CD4-positive, CD25-positive, alpha-beta regulatory T cell (primary cell): ENCODE measurements around the gene TOM1. TPM values are rescaled to one million over a fixed set of nuclear protein-coding genes. Genes with fewer than 3 reads are reported as not detected.
"Not testable (repeated sequence)": the region's sequence is repeated elsewhere in the genome, so short reads cannot be mapped to it uniquely, and the experiment has no call there.

Source experiments
- ATAC-seq, 2 donors: fragments of 150-1000 bp; cut with Tn5 transposase; one replicate each; pipeline ENCODE4 v1.10.0; 2021; ENCODE audit warnings: low read depth in 2 of 2, moderate number of reproducible peaks in 2 of 2, moderate library complexity in 1 of 2
- DNase-seq, 3 donors: peaks; one replicate each; pipeline versions ENCODE4 v3.0.0 to v3.0.0-alpha.2; 2012 to 2022; ENCODE audit warnings: mixed read lengths in 1 of 3
- H3K27ac ChIP-seq: one replicate; pipeline ENCODE4 v1.7.0; 2013; ENCODE audit warnings: mild to moderate bottlenecking, low read length; ENCODE audit not compliant: insufficient read depth, poor library complexity, severe bottlenecking
- H3K27me3 ChIP-seq: one replicate; pipeline ENCODE4 v1.7.0; 2013; ENCODE audit warnings: low read length; ENCODE audit not compliant: control insufficient read depth, insufficient read depth
- H3K36me3 ChIP-seq: one replicate; pipeline ENCODE4 v1.7.0; 2013; ENCODE audit warnings: mild to moderate bottlenecking, low read length, moderate library complexity; ENCODE audit not compliant: control insufficient read depth, insufficient read depth
- H3K4me1 ChIP-seq: 2 replicates; pipeline ENCODE4 v1.7.0; 2013; ENCODE audit warnings: mild to moderate bottlenecking, low read length; ENCODE audit not compliant: insufficient read depth, control insufficient read depth, poor library complexity, severe bottlenecking
- H3K4me3 ChIP-seq: one replicate; pipeline ENCODE4 v1.7.0; 2013; ENCODE audit warnings: low read depth, mild to moderate bottlenecking, low read length, moderate library complexity
- H3K9me3 ChIP-seq, 2 experiments: 1 replicate in 1 of 2; 2 replicates in 1 of 2; pipeline ENCODE4 v1.7.0; 2013; ENCODE audit warnings: low read length in 2 of 2, mild to moderate bottlenecking in 1 of 2, moderate library complexity in 1 of 2; ENCODE audit not compliant: control insufficient read depth in 2 of 2
- H3K27ac Mint-ChIP-seq, 3 donors: one replicate each; pipeline ENCODE4 v1.8.0; 2020 to 2022; ENCODE audit warnings: mild to moderate bottlenecking in 3 of 3, mixed read lengths in 3 of 3, moderate library complexity in 2 of 3
- H3K27me3 Mint-ChIP-seq: one replicate; pipeline ENCODE4 v1.8.0; 2022; ENCODE audit warnings: mild to moderate bottlenecking, mixed read lengths
- H3K36me3 Mint-ChIP-seq: one replicate; pipeline ENCODE4 v1.8.0; 2020; ENCODE audit warnings: mixed read lengths
- H3K4me1 Mint-ChIP-seq, 4 donors: one replicate each; pipeline ENCODE4 v1.8.0; 2020 to 2022; ENCODE audit warnings: mixed read lengths in 4 of 4, mild to moderate bottlenecking in 1 of 4
- H3K4me3 Mint-ChIP-seq, 4 donors: one replicate each; pipeline ENCODE4 v1.8.0; 2020 to 2022; ENCODE audit warnings: mild to moderate bottlenecking in 4 of 4, mixed read lengths in 4 of 4, moderate library complexity in 3 of 4
- H3K9me3 Mint-ChIP-seq, 7 donors: one replicate each; pipeline ENCODE4 v1.8.0; 2020 to 2022; ENCODE audit warnings: mixed read lengths in 7 of 7, mild to moderate bottlenecking in 3 of 7, moderate library complexity in 2 of 7
- polyA plus RNA-seq, 4 donors: library from polyadenylated mRNA; unstranded; fragments of 300-500 nt; fragmentation: Illumina TruSeq; gene quantifications; one replicate each; pipeline ENCODE4 v1.2.3, GENCODE V29; 2021
- total RNA-seq: library from RNA; stranded (reverse); gene quantifications from one replicate; pipeline ENCODE4 v1.2.3, GENCODE V29; 2022

Gene TOM1
- total and polyA plus RNA-seq, 5 donors from 2014 or later, result 54.8 to 194 (median 71.6) TPM

GRCh38 chr22:35390933-35391332 is 91.2 kb downstream of the TOM1 start:
- Histone ChIP-seq H3K36me3 (no peaks in the 10 kb centered on the region), H3K27ac (no peak overlapping the region), H3K4me3 (no peak overlapping the region), H3K4me1 (peaks cover 4% of the 10 kb centered on the region), H3K27me3 (no peaks in the 10 kb centered on the region), H3K9me3 (no peaks in the 10 kb centered on the region)
- H3K4me3 Mint-ChIP-seq, result peak overlapping the region in 1 of 4 donors; percentile 27
- no peak for ATAC-seq
- no peaks in the 10 kb centered on the region for H3K36me3 Mint-ChIP-seq
- H3K27me3 Mint-ChIP-seq, result peaks cover 6% of the 10 kb centered on the region
- H3K27ac Mint-ChIP-seq, result no peak overlapping the region
- H3K4me1 Mint-ChIP-seq, result peaks cover 0 to 9% (median 2%) of the 10 kb centered on the region in 4 donors
- no peaks in the 10 kb centered on the region for H3K9me3 Mint-ChIP-seq
- no peak for DNase-seq

- Mint-ChIP-seq H3K27ac (no peak overlapping the region), H3K4me1 (peaks cover 0 to 9% (median 2%) of the 10 kb centered on the region in 4 donors), H3K27me3 (peaks cover 6% of the 10 kb centered on the region), H3K36me3 (no peaks in the 10 kb centered on the region), H3K4me3 (no peak overlapping the region), H3K9me3 (peaks cover 0 to 1% (median 0%) of the 10 kb centered on the region in 7 donors)
- peak in 1 of 3 donors; percentile 55 for DNase-seq
- no peaks in the 10 kb centered on the region for H3K9me3 ChIP-seq
- no peak for ATAC-seq
- H3K4me1 ChIP-seq, result peaks cover 4% of the 10 kb centered on the region
- H3K4me3 ChIP-seq, result no peak overlapping the region
- no peaks in the 10 kb centered on the region for H3K36me3 ChIP-seq
- no peaks in the 10 kb centered on the region for H3K27me3 ChIP-seq
- no peak overlapping the region for H3K27ac ChIP-seq
Observed at GRCh38 chr22:35392357-35392756, 92.7 kb downstream of the TOM1 start.

- H3K36me3 Mint-ChIP-seq, result no peaks in the 10 kb centered on the region
- Histone ChIP-seq H3K36me3 (no peaks in the 10 kb centered on the region), H3K9me3 (no peaks in the 10 kb centered on the region), H3K27me3 (no peaks in the 10 kb centered on the region), H3K4me1 (peaks cover 4% of the 10 kb centered on the region), H3K4me3 (no peak overlapping the region), H3K27ac (peak overlapping the region; percentile 18)
- H3K9me3 Mint-ChIP-seq, result peaks cover 0 to 2% (median 0%) of the 10 kb centered on the region in 7 donors
- ATAC-seq, result no peak
- H3K4me3 Mint-ChIP-seq, result peak overlapping the region in 2 of 4 donors; percentile 23 to 36
- no peak for DNase-seq
- peak overlapping the region; percentile 55 to 77 (median 70) for H3K27ac Mint-ChIP-seq
- peaks cover 0 to 9% (median 2%) of the 10 kb centered on the region in 4 donors for H3K4me1 Mint-ChIP-seq
- peaks cover 6% of the 10 kb centered on the region for H3K27me3 Mint-ChIP-seq
Observed at GRCh38 chr22:35393116-35394010, 93.7 kb downstream of the TOM1 start.

- ATAC-seq (no peak), DNase-seq (no peak)
- Histone ChIP-seq H3K27me3 (no peaks in the 10 kb centered on the region), H3K4me3 (no peak overlapping the region), H3K9me3 (no peaks in the 10 kb centered on the region), H3K4me1 (peaks cover 5% of the 10 kb centered on the region), H3K27ac (peak overlapping the region; percentile 18), H3K36me3 (no peaks in the 10 kb centered on the region)
- Mint-ChIP-seq H3K9me3 (peaks cover 0 to 2% (median 0%) of the 10 kb centered on the region in 7 donors), H3K4me1 (peaks cover 0 to 12% (median 2%) of the 10 kb centered on the region in 4 donors), H3K4me3 (peak overlapping the region in 1 of 4 donors; percentile 36), H3K27me3 (peaks cover 6% of the 10 kb centered on the region), H3K36me3 (no peaks in the 10 kb centered on the region), H3K27ac (peak overlapping the region; percentile 55 to 77 (median 70))
Observed at GRCh38 chr22:35394011-35394312, 94.3 kb downstream of the TOM1 start.

GRCh38 chr22:35394810-35395563 is 95.3 kb downstream of the TOM1 start:
- Mint-ChIP-seq H3K27ac (no peak overlapping the region), H3K4me3 (no peak overlapping the region), H3K9me3 (peaks cover 0 to 3% (median 0%) of the 10 kb centered on the region in 7 donors), H3K4me1 (peaks cover 0 to 19% (median 4%) of the 10 kb centered on the region in 4 donors), H3K27me3 (peaks cover 6% of the 10 kb centered on the region), H3K36me3 (peaks cover 6% of the 10 kb centered on the region)
- DNase-seq, result no peak
- Histone ChIP-seq H3K4me1 (peaks cover 10% of the 10 kb centered on the region), H3K36me3 (no peaks in the 10 kb centered on the region), H3K27ac (no peak overlapping the region), H3K4me3 (no peak overlapping the region), H3K9me3 (no peaks in the 10 kb centered on the region), H3K27me3 (no peaks in the 10 kb centered on the region)
- ATAC-seq, result no peak

GRCh38 chr22:35396622-35397021 is 96.9 kb downstream of the TOM1 start:
- DNase-seq, H3K27ac Mint-ChIP-seq, H3K9me3 Mint-ChIP-seq, H3K9me3 ChIP-seq, H3K27ac ChIP-seq, ATAC-seq, H3K4me3 ChIP-seq, H3K36me3 ChIP-seq, H3K27me3 ChIP-seq, H3K27me3 Mint-ChIP-seq: not testable (repeated sequence)
- peaks cover 24% of the 10 kb centered on the region for H3K4me1 ChIP-seq
- Mint-ChIP-seq H3K4me1 (peaks cover 0 to 30% (median 13%) of the 10 kb centered on the region in 4 donors), H3K4me3 (peak overlapping the region in 1 of 4 donors; percentile 64), H3K36me3 (peaks cover 15% of the 10 kb centered on the region)

- H3K27me3 ChIP-seq, result no peaks in the 10 kb centered on the region
- Mint-ChIP-seq H3K4me3 (peak overlapping the region in 3 of 4 donors; percentile 62 to 69 (median 64)), H3K9me3 (peaks cover 0 to 3% (median 0%) of the 10 kb centered on the region in 7 donors), H3K27ac (no peak overlapping the region), H3K27me3 (peaks cover 6% of the 10 kb centered on the region), H3K36me3 (peaks cover 16% of the 10 kb centered on the region), H3K4me1 (peaks cover 0 to 33% (median 16%) of the 10 kb centered on the region in 4 donors)
- DNase-seq (no peak), ATAC-seq (no peak)
- no peaks in the 10 kb centered on the region for H3K9me3 ChIP-seq
- no peaks in the 10 kb centered on the region for H3K36me3 ChIP-seq
- no peak overlapping the region for H3K27ac ChIP-seq
- H3K4me3 ChIP-seq, result no peak overlapping the region
- H3K4me1 ChIP-seq, result peaks cover 26% of the 10 kb centered on the region
Observed at GRCh38 chr22:35397095-35397904, 97.6 kb downstream of the TOM1 start.
